Measurements from ENCODE around the gene ODAD4.
A peak's percentile ranks its signal among the peaks of the same experiment; 100 is the strongest.

The ODAD4 gene

DNA sequence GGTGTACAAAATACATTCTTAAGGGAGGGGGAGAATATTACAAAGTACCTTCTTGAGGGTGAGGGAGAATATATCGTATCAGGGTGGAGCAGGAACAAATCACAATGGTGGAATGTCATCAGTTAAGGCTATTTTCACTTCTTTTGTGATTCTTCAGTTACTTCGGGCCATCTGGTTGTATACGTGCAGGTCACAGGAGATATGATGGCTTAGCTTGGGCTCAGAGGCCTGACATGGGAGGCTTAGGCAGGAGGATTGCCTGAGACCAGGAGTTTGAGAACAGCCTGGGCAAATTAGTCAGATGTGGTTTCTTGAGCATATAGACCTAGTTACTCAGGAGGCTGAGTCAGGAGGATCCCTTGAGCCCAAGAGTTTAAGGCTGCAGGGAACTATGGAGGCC lies 13.1 kb downstream of the ODAD4 start:
- no peak for DNase-seq

DNA sequence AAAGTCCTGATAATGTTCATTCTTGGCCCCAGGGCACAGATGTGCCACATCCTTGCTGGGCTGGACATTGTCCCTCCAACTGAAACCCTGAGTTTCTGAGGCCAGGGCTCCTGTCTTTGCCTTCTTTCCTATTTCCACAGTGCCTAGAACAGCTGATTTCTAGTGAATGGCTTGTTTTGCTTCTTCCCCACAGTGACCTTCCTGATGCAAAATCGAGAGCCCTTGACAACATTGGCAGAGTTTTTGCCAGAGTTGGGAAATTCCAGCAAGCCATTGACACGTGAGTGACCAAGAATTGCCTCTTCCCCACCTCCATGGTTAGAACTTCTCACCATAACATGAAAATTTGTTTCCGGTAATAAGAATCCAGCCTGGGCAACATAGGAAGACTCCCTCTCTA lies 14.5 kb downstream of the ODAD4 start:
- DNase-seq: no peak

DNA sequence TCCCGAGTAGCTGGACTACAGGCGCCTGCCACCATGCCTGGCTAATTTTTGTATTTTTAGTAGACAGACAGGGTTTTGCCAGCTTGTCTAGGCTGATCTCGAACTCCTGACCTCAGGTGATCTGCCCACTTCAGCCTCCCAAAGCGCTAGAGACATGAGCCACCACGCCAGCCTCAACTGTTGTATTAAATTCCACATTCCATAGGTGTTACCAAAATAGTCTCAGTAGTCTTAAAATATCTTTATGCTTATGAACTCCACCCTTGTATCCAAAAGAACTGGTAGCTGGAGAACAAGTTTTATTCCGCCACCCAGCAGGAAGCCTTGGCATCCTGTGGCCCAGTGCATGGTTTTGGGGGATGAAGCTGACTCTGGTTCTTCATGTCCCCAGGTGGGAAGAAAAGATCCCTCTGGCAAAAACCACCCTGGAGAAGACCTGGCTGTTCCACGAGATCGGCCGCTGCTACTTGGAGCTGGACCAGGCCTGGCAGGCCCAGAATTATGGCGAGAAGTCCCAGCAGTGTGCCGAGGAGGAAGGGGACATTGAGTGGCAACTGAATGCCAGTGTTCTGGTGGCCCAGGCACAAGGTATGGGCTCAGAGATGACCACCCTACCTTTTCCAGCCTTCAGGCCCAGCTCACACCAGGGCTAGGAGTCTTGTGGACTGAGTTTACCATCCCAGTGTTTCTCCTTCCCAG lies 18.5 kb downstream of the ODAD4 start:
- DNase-seq: no peak

DNA sequence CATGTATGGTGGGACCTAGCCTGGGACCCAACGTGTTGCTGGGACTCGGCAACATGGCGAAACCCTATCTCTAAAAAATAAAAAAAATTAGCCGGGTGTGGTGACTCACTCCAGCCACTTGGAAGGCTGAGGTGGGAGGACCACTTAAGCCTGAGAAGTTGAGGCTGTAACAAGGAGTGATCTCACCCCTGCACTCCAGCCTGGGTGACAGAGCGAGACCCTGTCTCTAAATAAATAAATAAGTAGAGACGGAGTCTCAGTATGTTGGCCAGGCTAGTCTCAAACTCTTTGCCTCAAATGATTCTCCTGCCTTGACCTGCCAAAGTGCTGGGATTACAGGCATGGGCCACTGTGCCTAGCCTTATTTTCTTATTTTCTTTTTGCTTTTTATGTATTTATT lies 26.1 kb downstream of the ODAD4 start:
- no peak for DNase-seq

DNA sequence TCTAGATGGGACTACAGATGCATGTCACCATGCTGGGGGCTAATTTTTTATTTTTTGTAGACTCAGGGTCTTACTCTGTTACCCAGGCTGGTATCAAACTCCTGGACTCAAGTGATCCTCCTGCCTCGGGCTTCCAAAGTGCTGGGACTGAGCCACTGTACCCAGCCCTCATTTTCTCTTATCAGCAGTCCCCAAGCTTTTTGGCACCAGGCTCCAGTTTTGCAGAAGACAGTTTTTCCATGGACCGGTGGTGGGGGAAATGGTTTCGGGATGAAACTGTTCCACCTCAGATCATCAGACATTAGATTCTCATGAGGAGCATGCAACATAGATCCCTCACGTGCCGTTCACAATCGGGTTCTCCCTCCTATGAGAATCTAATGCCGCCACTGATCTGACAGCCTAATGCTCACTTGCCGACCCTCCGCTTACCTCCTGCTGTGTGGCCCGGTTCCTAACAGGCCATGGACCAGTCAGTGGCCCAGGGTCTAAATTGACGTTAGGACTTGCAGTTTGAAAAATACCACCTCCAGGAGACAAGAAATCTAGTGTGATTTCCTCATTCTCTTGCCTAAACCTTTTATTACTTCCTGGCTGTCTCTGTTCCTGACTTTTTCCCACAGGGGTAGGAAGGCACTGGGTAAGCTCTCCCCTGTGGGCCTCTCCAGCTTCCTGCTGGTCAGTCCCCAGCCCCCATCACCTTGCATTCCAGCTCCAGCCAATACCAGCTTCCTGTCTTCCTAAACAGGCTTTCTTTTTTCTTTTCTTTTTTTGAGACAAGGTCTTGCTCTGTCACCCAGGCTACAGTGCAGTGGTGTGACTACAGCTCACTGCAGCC lies 26.8 kb downstream of the ODAD4 start:
- no peak for DNase-seq

DNA sequence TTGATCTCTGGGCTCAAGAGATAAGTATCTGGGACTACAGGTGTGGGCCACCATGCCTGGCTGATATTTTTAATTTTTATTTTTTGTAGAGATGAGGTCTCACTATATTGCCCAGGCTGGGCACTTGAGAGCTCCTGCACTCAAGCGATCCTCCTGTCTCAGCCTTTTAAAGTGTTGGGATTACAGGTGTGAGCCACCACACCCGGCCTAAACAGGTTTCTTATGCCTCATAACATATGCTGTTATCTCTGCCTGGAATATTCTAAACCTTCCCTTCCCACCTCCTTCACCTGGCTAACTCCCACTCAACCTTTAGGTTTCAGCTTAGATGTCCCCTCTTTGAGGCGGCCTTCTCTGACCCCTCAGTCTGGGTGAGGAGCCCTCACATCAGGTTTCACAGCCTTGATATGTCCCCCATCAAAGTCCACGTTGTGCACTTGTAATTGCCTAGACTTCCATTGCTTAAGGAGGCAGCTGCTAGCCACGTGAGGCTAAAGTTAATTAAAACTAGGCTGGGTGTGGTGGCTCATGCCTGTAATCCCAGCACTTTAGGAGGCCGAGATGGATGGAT lies 27.5 kb downstream of the ODAD4 start:
- no peak for DNase-seq

DNA sequence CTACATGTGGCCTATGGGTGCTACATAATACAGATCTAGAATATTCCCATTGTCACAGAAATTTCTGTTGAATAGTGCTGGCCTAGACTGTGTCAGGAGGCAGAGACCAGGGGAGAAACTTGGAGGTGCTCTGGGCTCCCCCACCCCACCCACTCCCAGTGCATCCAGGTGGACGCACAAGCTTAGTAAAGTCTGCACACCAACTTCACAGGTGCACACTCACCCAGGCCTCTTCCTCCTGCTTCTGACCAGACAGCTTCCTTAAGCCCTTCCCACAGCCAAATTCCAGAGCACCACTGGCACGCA lies 28.6 kb downstream of the ODAD4 start:
- DNase-seq: no peak

DNA sequence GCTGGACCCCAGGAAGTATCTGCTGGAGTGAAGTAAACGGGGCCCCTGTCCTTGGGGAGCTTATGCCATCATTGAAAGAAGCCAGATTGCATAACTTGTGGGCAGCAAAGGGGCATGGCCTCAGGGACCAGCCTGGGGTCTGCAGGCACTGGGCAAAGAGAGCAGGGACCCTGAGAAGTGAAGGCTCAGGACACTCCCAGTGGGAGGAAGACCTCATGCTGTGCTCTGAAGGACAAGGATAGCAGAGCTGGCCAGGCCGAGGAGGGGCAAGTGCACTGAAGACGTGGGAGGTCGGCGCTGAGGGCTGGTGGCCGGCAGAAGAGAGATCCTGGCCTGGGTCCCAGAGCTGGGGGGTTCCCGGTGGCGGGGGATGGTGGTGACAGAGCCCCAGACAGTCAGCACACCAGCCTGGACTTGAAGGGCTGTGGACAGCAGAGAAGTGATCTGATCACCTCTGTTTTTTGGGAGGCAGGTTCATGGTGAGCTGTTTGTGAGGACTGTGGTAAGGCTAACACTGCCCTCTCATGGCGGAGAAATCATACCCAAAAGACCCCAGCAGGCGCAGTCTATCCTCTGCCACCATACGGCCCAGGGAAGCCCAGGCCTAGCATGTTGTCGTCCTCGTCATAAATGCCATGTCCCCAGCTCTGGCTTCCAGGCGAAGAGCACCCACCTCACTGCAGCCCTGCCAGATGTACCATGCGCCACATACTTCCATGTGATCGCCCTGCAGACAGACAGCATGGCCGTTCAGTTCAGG lies 29.1 kb downstream of the ODAD4 start:
- DNase-seq: no peak

DNA sequence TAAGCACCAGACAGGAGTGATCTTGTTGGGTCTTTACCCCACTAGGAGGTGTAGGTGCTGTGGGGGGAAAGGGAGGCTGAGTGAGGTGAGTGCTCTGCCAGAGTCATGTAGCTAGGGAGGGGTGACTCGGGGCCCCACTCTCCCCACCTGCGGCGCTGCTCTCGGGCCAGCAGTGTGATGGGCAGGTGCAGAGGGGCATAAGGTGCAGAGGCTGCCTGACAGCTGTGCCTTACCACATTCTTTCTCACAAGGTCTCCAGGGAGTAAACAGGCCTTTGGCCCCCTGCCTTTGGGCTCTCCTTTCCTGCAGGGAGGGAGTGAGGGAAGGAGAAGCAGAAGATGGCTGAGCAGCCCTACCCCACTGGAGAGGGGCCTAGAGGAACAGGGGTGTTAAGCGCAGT lies 31.7 kb downstream of the ODAD4 start:
- no peak for DNase-seq

DNA sequence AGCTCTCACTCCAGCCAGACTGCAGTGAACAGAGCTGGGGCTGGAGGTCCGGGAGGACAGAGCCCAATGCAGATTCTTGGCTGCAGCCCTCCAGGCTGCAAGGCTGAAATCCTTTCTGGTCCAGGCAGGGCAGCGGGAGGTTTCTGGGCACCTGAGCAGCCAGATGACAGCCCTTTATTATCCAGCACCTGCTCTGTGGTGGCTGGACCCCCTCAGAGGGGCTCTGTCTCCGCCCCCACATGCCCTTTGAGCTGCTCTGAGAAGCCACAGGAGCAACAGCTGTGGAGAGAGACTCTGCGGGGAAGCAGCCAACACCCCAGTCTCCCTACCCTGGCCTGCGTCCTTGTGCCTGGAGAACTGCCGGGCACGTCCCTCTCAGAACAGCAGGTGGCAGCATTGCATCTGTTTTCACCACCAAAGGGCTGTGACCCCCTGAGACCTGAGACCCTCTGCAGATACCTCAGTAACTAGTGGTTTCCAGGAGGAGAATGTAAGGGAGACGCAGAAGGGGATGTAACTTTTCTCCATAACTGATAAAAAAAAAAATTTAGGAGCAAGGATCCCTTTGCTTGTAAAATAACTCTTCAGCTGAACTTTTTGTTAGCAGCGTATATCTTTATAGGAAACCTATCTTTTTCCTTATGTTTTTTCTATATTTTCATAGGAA lies 32.5 kb downstream of the ODAD4 start:
- peak; percentile 73 for DNase-seq

DNA sequence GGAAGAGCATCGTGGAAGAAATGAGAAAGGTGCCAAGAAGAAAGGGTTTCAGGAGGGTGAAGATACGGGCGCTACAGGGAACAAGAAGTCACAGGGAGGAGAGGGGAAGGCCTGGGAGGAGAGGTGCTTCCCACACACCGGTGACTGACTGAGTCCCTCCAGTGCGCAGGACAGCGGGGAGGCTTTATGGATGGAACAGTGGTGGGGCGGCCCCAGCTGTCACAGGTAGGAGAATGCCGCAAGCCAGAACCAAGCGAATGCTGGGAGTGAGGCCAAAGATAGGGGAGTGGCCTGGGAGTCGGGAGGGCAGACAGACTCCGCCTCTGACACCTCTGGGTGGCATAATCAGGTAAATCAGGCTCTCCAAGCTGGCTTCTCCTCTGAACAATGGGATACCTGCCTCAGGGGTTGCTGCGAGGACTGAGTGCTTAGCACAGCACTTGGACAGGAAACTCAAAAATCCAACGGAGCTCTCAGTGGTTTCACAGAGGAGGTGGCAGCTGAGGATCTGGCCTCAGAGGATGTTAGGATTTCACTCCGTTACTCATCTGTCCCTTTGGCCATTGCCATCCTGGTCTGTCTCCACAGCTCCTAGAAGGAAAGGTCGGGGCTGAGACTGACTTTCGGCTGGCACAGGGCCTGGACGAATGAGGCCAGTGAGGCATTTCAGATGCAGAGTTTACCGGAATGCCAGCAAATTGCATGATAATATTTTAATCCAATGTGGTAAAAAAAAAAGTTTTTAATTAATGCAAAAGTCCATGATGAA lies 35.5 kb downstream of the ODAD4 start:
- peak; percentile 64 for DNase-seq

DNA sequence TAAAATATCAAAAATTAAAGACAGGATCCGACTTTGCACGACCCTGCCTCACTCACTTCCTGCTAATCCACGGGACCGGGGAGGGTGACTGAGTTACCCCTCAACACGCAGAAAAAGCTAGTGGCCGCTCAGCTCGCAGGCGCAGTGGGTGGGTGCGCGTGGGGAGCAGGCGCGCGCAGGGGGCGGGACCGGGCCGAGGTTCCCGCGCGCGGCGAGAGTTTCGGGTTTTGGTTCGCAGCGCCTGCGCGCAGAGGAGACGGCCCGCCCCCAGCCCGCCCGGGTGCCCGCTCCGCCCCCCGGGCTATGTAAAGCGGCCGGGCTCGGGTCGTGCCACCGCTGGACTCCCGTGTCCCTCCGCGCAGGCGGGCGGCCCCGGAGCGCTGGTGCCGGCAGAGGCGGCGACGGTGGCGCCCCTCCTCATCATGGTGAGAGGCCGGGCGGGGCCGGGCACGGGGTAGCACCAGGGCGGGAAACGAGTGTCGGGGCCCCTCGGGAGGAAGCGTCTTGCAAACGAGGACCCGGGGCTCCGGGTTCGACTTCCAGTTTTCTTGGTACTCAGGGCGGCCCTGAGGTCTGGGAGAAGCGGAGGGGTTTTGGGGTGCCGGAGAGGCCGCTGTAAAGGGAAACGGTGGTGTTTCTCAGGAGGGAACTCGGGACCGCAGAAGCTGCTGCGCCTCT lies 36.2 kb downstream of the ODAD4 start, which contains the start of gene CNP:
TSS of gene CNP (plus strand) at position 333 of the 678 bp plus-strand sequence. CDS start at position 423, 90 bp downstream.
- peak; percentile 92 for DNase-seq

DNA sequence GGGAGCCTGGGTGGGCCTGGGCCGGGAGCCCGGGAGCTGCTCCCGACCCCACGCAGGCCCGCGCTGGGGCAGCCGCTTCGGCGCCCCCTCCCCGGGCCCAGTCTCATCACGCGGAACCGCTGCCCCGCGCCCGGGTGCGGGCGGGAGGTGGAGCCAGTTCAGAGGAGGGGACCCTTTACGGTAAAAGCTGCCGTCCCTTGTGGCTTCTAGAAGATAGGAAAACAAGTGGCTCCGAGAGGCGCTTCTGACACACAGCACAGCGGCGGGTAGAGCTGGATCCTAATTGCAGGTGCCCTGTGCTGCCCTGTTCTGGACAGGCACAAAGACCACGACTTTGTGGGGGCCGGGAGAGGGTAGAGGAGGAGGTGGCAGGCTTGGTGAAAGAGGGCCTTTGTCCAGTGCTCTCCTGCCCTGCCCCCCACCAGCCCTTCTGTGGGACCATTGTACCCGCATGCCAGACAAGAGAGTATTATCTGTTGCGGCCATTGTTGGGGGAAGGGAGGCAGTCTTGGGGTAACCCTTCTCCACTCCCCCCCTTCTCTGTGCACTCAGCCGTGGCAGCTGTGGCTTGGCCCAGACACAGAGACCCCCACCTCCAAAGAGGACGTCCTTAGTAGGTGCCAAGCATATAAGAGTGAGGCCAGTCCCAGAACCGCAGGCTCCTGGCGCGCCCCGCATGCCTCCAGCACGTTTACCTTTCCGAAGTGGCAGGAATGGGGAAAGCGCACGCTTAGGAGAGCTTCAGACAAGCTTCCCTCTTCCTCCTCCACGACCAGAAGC lies 36.9 kb downstream of the ODAD4 start:
- peak; percentile 48 for DNase-seq

DNA sequence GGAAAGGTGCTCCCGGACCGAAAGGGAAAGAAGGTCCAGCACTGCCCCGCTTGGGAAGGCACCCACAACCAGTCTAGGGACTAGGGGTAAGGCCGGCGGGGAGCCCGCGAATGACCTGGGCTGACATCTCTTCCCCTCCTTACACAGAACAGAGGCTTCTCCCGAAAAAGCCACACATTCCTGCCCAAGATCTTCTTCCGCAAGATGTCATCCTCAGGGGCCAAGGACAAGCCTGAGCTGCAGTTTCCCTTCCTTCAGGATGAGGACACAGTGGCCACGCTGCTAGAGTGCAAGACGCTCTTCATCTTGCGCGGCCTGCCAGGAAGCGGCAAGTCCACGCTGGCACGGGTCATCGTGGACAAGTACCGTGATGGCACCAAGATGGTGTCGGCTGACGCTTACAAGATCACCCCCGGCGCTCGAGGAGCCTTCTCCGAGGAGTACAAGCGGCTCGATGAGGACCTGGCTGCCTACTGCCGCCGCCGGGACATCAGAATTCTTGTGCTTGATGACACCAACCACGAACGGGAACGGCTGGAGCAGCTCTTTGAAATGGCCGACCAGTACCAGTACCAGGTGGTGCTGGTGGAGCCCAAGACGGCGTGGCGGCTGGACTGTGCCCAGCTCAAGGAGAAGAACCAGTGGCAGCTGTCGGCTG lies 37.6 kb downstream of the ODAD4 start:
- no peak for DNase-seq

DNA sequence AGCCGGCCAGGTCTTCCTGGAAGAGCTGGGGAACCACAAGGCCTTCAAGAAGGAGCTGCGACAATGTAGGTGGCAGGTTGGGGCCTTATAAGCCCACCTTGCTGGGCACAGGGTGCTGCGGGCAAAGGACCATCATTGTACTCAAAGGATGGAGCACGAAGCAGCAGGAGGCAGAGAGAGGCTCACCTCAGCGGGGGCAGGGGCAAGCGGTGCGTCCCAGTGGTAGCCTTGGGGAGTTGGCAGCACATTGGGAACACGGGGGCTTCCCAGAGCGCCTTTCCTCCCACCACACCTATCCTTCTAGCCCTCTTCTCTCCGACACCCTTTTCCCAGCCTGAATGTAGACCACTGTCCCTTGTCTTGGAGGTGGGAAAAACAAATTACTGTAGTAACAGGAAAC lies 38.3 kb downstream of the ODAD4 start:
- DNase-seq: no peak

DNA sequence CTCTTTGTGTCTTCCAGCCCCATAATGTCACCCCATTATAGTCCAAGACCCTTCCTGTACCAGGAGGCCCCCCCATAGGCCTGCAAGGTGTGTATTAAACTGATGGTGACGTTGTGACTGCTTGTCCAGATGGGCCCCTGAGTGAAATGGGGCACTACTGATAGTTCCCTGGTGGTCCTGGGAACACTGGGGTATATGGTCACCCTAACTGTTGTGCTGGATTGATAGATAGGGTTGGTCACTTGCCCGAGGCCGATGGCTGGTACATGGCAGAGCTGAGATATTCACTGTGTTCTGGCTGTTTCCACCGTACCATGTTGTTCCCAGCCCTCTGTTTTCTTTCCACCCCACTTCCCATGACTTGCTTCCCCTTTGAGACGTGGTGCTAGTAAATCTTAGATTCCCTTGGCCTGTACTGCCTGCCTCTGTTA lies 40.5 kb downstream of the ODAD4 start:
- DNase-seq: no peak

DNA sequence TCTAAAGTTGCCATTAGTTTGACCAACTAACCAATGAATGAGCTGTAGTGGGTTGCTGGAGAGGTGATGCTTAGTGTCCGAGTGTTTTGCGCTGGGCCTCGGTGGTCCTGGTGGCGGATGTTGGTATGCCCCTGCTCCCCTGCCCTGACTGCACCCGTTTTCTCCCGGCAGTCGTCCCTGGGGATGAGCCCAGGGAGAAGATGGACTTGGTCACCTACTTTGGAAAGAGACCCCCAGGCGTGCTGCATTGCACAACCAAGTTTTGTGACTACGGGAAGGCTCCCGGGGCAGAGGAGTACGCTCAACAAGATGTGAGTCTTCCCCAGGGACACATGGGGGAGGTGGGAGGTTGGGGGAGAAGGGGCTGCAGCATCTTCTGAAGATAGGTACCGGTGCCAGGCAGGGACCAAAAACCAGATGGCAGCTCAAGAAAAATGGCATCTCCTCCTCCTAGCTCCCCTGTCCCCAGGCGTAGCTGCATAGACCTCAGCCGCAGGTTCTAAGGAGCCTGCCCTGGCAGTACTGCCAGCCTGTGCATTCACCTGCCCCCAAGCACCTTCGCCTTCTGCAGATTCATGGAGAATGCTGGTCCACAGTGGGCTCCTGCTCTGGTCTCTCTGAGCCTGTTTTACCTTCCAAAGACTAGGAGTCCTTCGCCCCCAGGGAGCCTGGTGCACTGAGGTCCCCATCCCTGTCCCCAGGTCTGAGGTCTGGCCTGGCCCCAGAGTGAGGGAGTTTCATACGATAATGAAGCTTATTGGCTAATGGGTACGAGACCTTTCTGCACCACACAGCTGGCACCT lies 41.5 kb downstream of the ODAD4 start:
- DNase-seq: no peak

DNA sequence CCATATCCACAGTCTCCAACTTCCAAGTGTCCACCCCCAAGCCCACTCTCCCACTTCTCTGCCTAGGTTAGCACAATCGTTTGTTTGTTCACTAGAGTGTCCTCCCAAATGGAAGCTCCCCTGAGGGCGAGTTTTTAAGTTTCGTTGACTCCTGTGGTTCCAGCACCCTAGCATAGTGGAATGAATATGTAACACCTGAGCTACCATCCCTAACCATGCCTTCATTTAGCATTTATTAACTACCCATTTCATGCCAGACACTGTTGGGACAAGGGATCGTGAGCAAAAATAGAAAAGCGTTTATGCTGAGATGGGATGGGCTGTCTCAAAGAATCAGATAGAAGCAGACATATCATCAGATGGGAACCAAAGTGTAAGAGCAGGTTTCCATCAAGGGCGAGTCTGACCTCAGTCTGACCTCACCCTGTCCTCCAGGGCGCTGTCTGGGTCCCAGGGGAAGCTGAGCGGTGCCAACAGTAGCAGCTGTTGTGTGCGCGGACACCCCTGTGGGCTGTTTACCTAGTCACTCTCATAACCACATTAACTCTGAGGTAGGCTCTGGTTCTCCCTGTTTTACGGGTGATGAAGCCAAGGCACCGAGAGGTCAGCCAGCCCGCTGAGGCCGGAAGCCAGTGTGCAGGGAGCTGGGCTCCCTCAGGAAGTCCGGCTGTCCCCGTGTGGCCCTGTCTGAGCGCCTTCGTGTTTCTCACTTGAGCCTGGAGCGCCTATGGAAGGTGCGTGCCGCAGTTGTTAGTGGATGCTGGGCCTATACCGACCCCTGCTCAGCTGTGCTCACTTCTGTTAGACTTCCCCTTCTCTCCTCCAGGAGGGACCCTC lies 42.4 kb downstream of the ODAD4 start:
- DNase-seq: no peak
